Neural cell (in vitro differentiated cells): ENCODE data around the gene PTCD1. TPM values are rescaled to one million over a fixed set of nuclear protein-coding genes. Genes with fewer than 3 reads are reported as not detected.
"Not testable (repeated sequence)": the region's sequence is repeated elsewhere in the genome, so short reads cannot be mapped to it uniquely, and the experiment has no call there.

Source experiments
- H2AFZ ChIP-seq: fragments of 200-600, 300-800 bp; sonication (generic), shearing (Covaris generic); 2 replicates; pipeline ENCODE4 v1.6.0; 2014; ENCODE audit warnings: low read depth, mild to moderate bottlenecking, antibody characterized with exemption, low read length, moderate library complexity
- H3F3A ChIP-seq: fragments of 200-600 bp; shearing (Covaris generic); 2 replicates; pipeline ENCODE4 v1.6.1; 2016; ENCODE audit warnings: mild to moderate bottlenecking, moderate library complexity, mixed read lengths, antibody characterized with exemption, low read length; ENCODE audit not compliant: insufficient read depth, poor library complexity, severe bottlenecking
- H3K27ac ChIP-seq: fragments of 200-600, 300-800 bp; sonication (generic), shearing (Covaris generic); 2 replicates; pipeline ENCODE4 v1.5.1; 2014; ENCODE audit warnings: mild to moderate bottlenecking, low read length, moderate library complexity
- H3K27me3 ChIP-seq: fragments of 300-800, 200-600 bp; sonication (generic), shearing (Covaris generic); 2 replicates; pipeline ENCODE4 v1.6.0; 2014; ENCODE audit warnings: mild to moderate bottlenecking, low read depth, low read length, moderate library complexity; ENCODE audit not compliant: insufficient read depth
- H3K36me3 ChIP-seq: fragments of 300-800, 200-600 bp; sonication (generic), shearing (Covaris generic); 2 replicates; pipeline ENCODE4 v1.5.1; 2014; ENCODE audit warnings: mild to moderate bottlenecking, antibody characterized with exemption, low read length, moderate library complexity; ENCODE audit not compliant: insufficient read depth
- H3K4me2 ChIP-seq: fragments of 300-800, 200-600 bp; sonication (generic), shearing (Covaris generic); 2 replicates; pipeline ENCODE4 v1.6.0; 2014; ENCODE audit warnings: mild to moderate bottlenecking, low read length
- H3K4me3 ChIP-seq: fragments of 300-800, 200-600 bp; sonication (generic), shearing (Covaris generic); 2 replicates; pipeline ENCODE4 v1.5.1; 2014; ENCODE audit warnings: mild to moderate bottlenecking, low read length, moderate library complexity
- H3K79me2 ChIP-seq: fragments of 200-600 bp; shearing (Covaris generic); replicated peaks from 2 replicates; pipeline ENCODE4 v1.6.0; 2014; ENCODE audit warnings: mild to moderate bottlenecking, low read length, moderate library complexity; ENCODE audit not compliant: insufficient read depth
- H3K9ac ChIP-seq: fragments of 300-800, 200-600 bp; sonication (generic), shearing (Covaris generic); 2 replicates; pipeline ENCODE4 v1.6.1; 2016; ENCODE audit warnings: mild to moderate bottlenecking, low read length, mixed read lengths
- H3K9me2 ChIP-seq: fragments of 200-600 bp; shearing (Covaris generic); 2 replicates; pipeline ENCODE4 v1.6.1; 2016; ENCODE audit warnings: mild to moderate bottlenecking, low read length, mixed read lengths; ENCODE audit not compliant: insufficient read depth
- H3K9me3 ChIP-seq: fragments of 200-600, 300-800 bp; sonication (generic), shearing (Covaris generic); 2 replicates; pipeline ENCODE4 v1.6.1; 2016; ENCODE audit warnings: mild to moderate bottlenecking, mixed run types, low read length, moderate library complexity, mixed read lengths
- H4K20me1 ChIP-seq: fragments of 200-600 bp; shearing (Covaris generic); 2 replicates; pipeline ENCODE4 v1.6.1; 2016; ENCODE audit warnings: mild to moderate bottlenecking, mixed run types; ENCODE audit not compliant: insufficient read depth
- EP300 ChIP-seq: fragments of 450-650 bp; conservative IDR thresholded peaks from 2 replicates; pipeline ENCODE4 v1.6.1; 2014; ENCODE audit warnings: antibody characterized with exemption, mild to moderate bottlenecking, moderate library complexity; ENCODE audit not compliant: poor library complexity, severe bottlenecking
- EZH2 ChIP-seq: fragments of 200-600, 300-800 bp; shearing (Covaris generic), sonication (generic); IDR thresholded peaks from 2 replicates; pipeline ENCODE4 v1.6.1; 2014; ENCODE audit warnings: antibody characterized with exemption, low read length, borderline replicate concordance, mild to moderate bottlenecking; ENCODE audit not compliant: insufficient read depth, poor library complexity, severe bottlenecking
- MXI1 ChIP-seq: fragments of 450-650 bp; conservative IDR thresholded peaks from 2 replicates; pipeline ENCODE4 v1.6.1; 2014; ENCODE audit warnings: antibody characterized with exemption, mild to moderate bottlenecking; ENCODE audit not compliant: poor library complexity, severe bottlenecking
- POLR2AphosphoS5 ChIP-seq: IDR thresholded peaks from 2 replicates; pipeline ENCODE4 v1.6.1; 2012
- RAD21 ChIP-seq: fragments of 450-650 bp; conservative IDR thresholded peaks from 2 replicates; pipeline ENCODE4 v1.6.1; 2014; ENCODE audit warnings: antibody characterized with exemption, mild to moderate bottlenecking, moderate library complexity
- SMC3 ChIP-seq: fragments of 450-650 bp; conservative IDR thresholded peaks from 2 replicates; pipeline ENCODE4 v1.6.1; 2014; ENCODE audit warnings: antibody characterized with exemption, mild to moderate bottlenecking, moderate library complexity; ENCODE audit not compliant: poor library complexity
- TAF1 ChIP-seq: IDR thresholded peaks from 2 replicates; pipeline ENCODE4 v1.6.1; 2012; ENCODE audit warnings: low read depth
- polyA plus RNA-seq: library from polyadenylated mRNA; depleted of rRNA; stranded (reverse); fragments of >200 nt; gene quantifications from 2 replicates; pipeline ENCODE4 v1.2.3, GENCODE V29; 2014
- TF ChIP-seq, protein P1 (sequence below): fragments of 450-650 bp; IDR thresholded peaks from 2 replicates; pipeline ENCODE4 v1.5.1; 2014; ENCODE audit warnings: antibody characterized with exemption, mild to moderate bottlenecking, moderate library complexity; ENCODE audit not compliant: poor library complexity, severe bottlenecking
- TF ChIP-seq, protein P2 (sequence below): IDR thresholded peaks from 2 replicates; pipeline ENCODE4 v1.6.1; 2012; ENCODE audit warnings: borderline replicate concordance

The PTCD1 gene
- polyA plus RNA-seq, 1 donor from 2014 or later, result 4.0 TPM

DNA sequence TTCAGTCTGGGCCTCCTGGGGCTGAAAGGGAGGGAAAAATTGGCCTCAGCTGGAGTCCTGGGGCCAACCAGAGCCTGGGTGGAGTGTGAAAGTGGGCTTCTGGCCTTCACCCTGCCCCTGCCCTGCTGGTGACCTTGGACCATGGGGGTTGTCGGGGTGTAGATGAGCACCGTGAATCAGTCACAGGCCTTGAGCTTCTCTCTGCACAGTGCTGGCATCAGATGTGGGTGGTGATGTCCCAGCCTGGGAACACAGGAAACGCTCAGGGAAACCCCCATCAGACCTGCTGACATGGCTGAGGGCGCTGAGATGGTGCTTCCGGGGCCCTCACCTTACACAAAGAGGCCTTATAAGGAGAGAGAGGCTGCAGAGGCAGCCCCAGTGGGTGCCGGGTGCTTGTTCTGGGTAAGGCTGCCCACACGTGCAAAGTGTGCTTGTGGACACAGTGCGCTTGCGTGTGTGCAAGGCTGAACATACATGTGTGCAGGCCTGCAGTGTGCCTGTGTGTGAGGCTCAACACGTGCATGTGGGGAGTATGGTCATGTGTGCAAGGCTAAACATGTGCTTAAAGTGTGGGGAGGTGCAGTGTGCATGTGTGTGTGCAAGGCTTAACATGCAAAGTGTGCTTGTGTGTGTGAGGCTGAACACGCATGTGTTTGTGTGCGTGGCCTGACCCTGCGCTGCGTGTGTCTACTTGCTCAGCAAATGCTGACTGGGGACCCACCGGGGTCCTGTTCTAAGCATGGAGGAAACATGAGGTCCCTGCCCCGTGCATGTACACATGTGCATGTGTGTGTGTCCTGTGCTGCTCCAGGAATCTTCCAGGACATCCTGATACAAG is 57.6 kb downstream of the PTCD1 start:
- Histone ChIP-seq H3F3A (no peaks in the 10 kb centered on the region), H3K27me3 (no peaks in the 10 kb centered on the region), H4K20me1 (no peaks in the 10 kb centered on the region), H3K9me3 (no peaks in the 10 kb centered on the region), H3K27ac (no peak overlapping the region), H3K36me3 (no peaks in the 10 kb centered on the region), H2AFZ (no peak overlapping the region), H3K9me2 (no peaks in the 10 kb centered on the region), H3K79me2 (no peaks in the 10 kb centered on the region), H3K4me3 (no peak overlapping the region), H3K4me2 (no peak overlapping the region), H3K9ac (no peak overlapping the region)
- TF ChIP-seq SMC3, result no peak
- TF ChIP-seq, protein P1, sequence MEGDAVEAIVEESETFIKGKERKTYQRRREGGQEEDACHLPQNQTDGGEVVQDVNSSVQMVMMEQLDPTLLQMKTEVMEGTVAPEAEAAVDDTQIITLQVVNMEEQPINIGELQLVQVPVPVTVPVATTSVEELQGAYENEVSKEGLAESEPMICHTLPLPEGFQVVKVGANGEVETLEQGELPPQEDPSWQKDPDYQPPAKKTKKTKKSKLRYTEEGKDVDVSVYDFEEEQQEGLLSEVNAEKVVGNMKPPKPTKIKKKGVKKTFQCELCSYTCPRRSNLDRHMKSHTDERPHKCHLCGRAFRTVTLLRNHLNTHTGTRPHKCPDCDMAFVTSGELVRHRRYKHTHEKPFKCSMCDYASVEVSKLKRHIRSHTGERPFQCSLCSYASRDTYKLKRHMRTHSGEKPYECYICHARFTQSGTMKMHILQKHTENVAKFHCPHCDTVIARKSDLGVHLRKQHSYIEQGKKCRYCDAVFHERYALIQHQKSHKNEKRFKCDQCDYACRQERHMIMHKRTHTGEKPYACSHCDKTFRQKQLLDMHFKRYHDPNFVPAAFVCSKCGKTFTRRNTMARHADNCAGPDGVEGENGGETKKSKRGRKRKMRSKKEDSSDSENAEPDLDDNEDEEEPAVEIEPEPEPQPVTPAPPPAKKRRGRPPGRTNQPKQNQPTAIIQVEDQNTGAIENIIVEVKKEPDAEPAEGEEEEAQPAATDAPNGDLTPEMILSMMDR, result no peak

DNA sequence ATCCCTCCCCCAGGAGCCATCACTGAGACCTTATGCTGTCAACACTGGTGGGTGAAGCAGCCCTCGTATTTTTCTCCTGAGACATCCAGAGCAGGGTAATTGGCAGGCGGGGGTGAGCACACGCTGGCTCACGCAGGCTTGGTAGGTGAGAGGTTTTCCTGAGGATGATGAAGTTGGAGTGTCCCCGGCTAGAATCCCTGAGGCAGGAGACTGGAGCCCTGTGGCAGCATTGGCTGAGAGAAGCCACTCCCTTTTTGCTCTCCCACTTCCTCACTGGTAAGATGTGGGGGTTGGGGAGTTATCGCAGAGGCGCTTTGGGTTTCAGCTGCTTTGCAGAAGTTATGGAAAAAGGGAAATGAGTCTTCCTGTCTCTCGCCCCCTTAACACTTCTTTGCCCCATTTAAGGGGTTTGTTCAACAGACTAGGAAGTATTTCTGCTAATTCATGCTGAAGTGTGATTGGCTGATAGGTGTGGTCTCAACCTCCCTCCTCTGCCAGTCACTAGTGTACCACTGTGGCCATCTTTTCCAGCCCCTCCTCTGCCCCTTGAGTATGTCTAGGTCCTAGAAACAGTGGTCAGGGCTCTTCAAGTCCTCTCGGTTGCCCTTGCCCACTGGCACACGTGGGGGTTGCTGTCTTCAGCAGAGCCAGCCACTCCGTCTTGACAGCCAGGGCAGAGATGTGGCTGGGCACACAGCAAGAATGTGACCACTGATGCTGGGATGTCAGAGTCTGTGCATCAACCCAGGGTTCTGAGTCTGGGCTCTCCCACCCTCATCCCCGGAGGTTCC is 58.4 kb downstream of the PTCD1 start:
- Histone ChIP-seq H4K20me1 (no peaks in the 10 kb centered on the region), H3K9ac (no peak overlapping the region), H3K27me3 (peaks cover 3% of the 10 kb centered on the region), H3K27ac (no peak overlapping the region), H3K9me3 (no peaks in the 10 kb centered on the region), H3K9me2 (no peaks in the 10 kb centered on the region), H3K4me3 (no peak overlapping the region), H2AFZ (no peak overlapping the region), H3K79me2 (no peaks in the 10 kb centered on the region), H3K4me2 (no peak overlapping the region), H3K36me3 (no peaks in the 10 kb centered on the region), H3F3A (no peaks in the 10 kb centered on the region)
- TF ChIP-seq EP300, result no peak

DNA sequence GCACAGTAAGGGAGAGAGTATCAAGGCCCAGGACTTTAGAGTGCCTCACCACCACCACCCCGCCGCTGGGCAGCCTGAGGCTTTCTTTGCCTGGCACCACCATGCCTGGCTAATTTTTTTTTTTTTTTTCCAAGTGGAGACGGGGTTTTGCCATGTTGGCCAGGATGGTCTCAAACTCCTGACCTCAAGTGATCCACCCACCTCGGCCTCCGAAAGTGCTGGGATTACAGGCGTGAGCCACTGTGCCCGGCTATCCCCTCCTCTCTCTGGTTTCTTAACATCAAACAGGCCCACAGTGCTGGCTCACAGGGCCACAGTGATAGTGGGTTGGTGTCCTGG is 58.9 kb downstream of the PTCD1 start:
- not testable (repeated sequence) for H3K27ac ChIP-seq, H2AFZ ChIP-seq, H3K27me3 ChIP-seq, H3K79me2 ChIP-seq, H3F3A ChIP-seq, H3K9me3 ChIP-seq, H3K36me3 ChIP-seq, H3K4me2 ChIP-seq, H4K20me1 ChIP-seq, H3K9me2 ChIP-seq, H3K9ac ChIP-seq, H3K4me3 ChIP-seq

DNA sequence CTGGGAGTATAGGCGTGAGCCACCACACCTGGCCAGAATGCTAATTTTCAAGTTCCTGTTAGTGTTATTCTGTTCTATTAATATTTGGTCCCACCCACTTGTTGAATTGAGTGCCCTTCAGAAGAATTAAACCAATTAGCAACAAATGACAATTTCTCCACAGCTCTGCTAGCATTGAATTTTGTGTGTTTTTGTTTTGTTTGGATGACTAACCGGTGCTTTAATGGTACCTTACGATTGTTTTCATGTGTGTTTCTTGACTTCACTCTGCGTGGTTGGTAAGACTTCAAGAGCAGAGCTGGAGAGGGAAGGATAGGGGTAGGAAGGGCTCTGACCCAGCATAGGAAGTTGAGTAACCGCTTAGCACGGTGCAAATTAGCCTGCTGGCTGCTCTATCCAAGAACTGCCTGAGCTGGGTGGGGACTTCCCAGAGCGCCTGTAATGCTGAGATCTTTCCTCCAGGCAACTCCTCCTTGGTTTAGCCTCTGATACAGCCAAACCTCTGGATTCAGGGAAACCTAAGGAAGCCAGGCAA is 59.5 kb downstream of the PTCD1 start:
- H3K4me2 ChIP-seq, result no peak overlapping the region
- H3K4me3 ChIP-seq, result no peak overlapping the region
- no peaks in the 10 kb centered on the region for H3K79me2 ChIP-seq
- peaks cover 10% of the 10 kb centered on the region for H3K27me3 ChIP-seq
- H3F3A ChIP-seq, result no peaks in the 10 kb centered on the region
- no peak overlapping the region for H3K9ac ChIP-seq
- no peaks in the 10 kb centered on the region for H3K36me3 ChIP-seq
- H3K27ac ChIP-seq, result no peak overlapping the region
- H4K20me1 ChIP-seq, result no peaks in the 10 kb centered on the region
- H3K9me3 ChIP-seq, result no peaks in the 10 kb centered on the region
- H3K9me2 ChIP-seq, result no peaks in the 10 kb centered on the region
- no peak overlapping the region for H2AFZ ChIP-seq
- no peak for TF ChIP-seq MXI1
- TF ChIP-seq EZH2, result no peak
- TF ChIP-seq RAD21, result no peak
- TF ChIP-seq TAF1, result no peak
- TF ChIP-seq SMC3, result no peak
- TF ChIP-seq POLR2AphosphoS5, result no peak
- TF ChIP-seq, protein P2, sequence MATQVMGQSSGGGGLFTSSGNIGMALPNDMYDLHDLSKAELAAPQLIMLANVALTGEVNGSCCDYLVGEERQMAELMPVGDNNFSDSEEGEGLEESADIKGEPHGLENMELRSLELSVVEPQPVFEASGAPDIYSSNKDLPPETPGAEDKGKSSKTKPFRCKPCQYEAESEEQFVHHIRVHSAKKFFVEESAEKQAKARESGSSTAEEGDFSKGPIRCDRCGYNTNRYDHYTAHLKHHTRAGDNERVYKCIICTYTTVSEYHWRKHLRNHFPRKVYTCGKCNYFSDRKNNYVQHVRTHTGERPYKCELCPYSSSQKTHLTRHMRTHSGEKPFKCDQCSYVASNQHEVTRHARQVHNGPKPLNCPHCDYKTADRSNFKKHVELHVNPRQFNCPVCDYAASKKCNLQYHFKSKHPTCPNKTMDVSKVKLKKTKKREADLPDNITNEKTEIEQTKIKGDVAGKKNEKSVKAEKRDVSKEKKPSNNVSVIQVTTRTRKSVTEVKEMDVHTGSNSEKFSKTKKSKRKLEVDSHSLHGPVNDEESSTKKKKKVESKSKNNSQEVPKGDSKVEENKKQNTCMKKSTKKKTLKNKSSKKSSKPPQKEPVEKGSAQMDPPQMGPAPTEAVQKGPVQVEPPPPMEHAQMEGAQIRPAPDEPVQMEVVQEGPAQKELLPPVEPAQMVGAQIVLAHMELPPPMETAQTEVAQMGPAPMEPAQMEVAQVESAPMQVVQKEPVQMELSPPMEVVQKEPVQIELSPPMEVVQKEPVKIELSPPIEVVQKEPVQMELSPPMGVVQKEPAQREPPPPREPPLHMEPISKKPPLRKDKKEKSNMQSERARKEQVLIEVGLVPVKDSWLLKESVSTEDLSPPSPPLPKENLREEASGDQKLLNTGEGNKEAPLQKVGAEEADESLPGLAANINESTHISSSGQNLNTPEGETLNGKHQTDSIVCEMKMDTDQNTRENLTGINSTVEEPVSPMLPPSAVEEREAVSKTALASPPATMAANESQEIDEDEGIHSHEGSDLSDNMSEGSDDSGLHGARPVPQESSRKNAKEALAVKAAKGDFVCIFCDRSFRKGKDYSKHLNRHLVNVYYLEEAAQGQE, result no peak
